Putamen (tissue), 1 donor: ENCODE results near the gene ACOXL.

Experiments
- DNase-seq: peaks from one replicate; pipeline ENCODE4 v3.0.0-alpha.2; 2016; ENCODE audit warnings: low spot score

Gene ACOXL

GRCh38 chr2:110794951-110795350 is 62.6 kb downstream of the ACOXL start:
- no peak for DNase-seq

GRCh38 chr2:110796716-110797301 is 64.4 kb downstream of the ACOXL start:
- no peak for DNase-seq

GRCh38 chr2:110799376-110799775 is 67.0 kb downstream of the ACOXL start:
- DNase-seq, result no peak

- no peak for DNase-seq
Measured at GRCh38 chr2:110800611-110801402, 68.4 kb downstream of the ACOXL start.

- DNase-seq, result no peak
Measured at GRCh38 chr2:110802208-110802932, 70.0 kb downstream of the ACOXL start.

GRCh38 chr2:110804433-110804832 is 72.1 kb downstream of the ACOXL start:
- no peak for DNase-seq

GRCh38 chr2:110804915-110805314 is 72.5 kb downstream of the ACOXL start:
- no peak for DNase-seq

- DNase-seq, result no peak
Measured at GRCh38 chr2:110805894-110806452, 73.6 kb downstream of the ACOXL start.

- DNase-seq, result no peak
Measured at GRCh38 chr2:110807522-110807921, 75.1 kb downstream of the ACOXL start.

- DNase-seq, result no peak
Measured at GRCh38 chr2:110810404-110810803, 78.0 kb downstream of the ACOXL start.

- DNase-seq, result no peak
Measured at GRCh38 chr2:110812726-110813645, 80.6 kb downstream of the ACOXL start.

- no peak for DNase-seq
Measured at GRCh38 chr2:110813896-110814295, 81.5 kb downstream of the ACOXL start.

GRCh38 chr2:110815938-110816337 is 83.6 kb downstream of the ACOXL start:
- no peak for DNase-seq

GRCh38 chr2:110816404-110817365 is 84.3 kb downstream of the ACOXL start:
- no peak for DNase-seq

GRCh38 chr2:110818767-110819481 is 86.6 kb downstream of the ACOXL start:
- no peak for DNase-seq

GRCh38 chr2:110819711-110820110 is 87.3 kb downstream of the ACOXL start:
- no peak for DNase-seq

- DNase-seq, result no peak
Measured at GRCh38 chr2:110820128-110820527, 87.8 kb downstream of the ACOXL start.

- DNase-seq, result no peak
Measured at GRCh38 chr2:110823165-110823564, 90.8 kb downstream of the ACOXL start.

- DNase-seq, result no peak
Measured at GRCh38 chr2:110827511-110827910, 95.1 kb downstream of the ACOXL start.

GRCh38 chr2:110828330-110828729 is 96.0 kb downstream of the ACOXL start:
- DNase-seq, result no peak
